ENCODE measurements around the gene COTL1.

Gene COTL1

DNA sequence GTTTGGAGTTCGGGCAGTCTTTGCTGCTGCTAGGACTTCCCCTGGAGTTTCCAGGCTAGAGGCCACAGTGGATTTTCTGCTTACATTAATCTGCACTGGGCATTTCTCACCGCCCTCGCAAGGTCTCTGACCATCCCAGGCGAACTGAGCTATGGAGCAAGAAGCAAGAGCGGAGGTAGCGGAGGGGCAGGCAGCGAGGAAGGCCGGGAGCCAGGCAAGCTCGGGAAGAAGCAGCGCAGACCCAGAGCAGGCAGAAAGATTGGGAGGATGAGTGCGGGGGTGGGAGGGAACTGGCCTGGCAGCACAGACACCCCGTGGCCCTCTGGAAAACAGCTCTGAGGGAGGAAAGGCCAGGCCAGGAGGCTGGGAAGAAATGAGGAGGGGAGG lies 3.8 kb downstream of the COTL1 start:
- ATAC-seq: no peak
- no peak for DNase-seq

- DNase-seq (no peak), ATAC-seq (no peak)
Observed at GRCh38 chr16:84613408-84614072, 4.3 kb downstream of the COTL1 start.

GRCh38 chr16:84612686-84613085 lies 5.2 kb downstream of the COTL1 start:
- ATAC-seq: no peak
- no peak for DNase-seq

DNA sequence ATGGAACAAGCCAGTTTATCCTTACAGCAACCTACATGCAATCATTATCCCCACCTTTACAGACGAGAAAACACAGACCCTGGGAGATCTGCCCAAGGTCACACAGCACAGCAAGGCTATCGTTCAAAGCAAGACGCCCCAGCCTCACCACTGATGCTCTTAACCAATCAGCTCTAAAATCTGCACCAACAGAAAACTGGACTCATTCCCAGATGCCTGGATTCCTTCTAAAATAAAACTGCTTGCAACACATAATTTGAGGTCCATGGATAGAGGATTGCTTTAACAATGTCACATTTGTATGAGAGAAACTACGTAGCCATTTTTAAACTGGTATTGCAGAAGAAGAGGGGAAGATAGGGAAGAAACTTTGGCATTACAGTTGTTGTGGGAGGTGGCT lies 6.8 kb downstream of the COTL1 start:
- DNase-seq (no peak), ATAC-seq (no peak)

DNA sequence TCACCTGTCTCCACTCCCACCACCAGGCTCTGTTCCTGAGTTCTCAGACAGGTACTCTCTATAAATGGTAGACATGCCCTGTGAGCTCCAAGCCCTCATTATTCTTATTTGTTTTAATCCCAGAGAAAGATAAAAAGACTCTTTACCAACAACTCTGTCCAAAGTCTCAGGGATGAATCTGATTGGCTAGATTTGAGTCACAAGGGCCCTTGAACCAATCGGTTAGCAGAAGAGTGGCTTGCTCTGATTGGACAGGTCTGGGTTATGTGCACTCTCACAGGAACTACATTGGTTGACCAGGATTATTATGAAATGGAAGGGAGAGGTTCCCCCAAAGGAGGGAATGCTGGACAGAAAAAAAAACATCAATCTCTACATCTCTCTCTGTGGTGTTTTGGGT lies 7.5 kb downstream of the COTL1 start:
- DNase-seq: no peak

GRCh38 chr16:84609563-84610177 lies 8.2 kb downstream of the COTL1 start:
- DNase-seq (no peak), ATAC-seq (peak; percentile 35)

More for the DNA sequence above, 7.5 kb downstream of the COTL1 start:
- no peak for ATAC-seq

DNA sequence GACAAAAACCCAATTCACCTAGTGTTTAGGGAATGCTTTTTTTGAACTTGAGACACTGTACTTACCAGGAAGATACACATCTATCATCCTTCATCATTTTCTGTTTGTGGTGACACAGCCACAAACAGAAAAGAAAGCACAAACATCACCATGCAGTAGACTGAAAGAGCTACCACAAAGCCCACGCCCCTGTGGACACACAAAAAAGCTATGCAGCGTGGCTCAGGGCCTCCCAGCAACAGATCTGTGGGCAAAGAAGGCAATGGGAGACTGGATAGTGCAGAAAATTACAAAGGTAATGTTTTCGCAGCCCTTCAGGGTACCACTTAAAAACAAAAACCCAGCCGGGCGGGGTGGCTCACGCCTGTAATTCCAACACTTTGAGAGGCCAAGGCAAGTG lies 9.6 kb downstream of the COTL1 start:
- DNase-seq (no peak), ATAC-seq (no peak)

- DNase-seq (no peak), ATAC-seq (no peak)
Observed at GRCh38 chr16:84607694-84608093, 10.2 kb downstream of the COTL1 start.

GRCh38 chr16:84607061-84607460 lies 10.8 kb downstream of the COTL1 start:
- ATAC-seq (no peak), DNase-seq (no peak)

DNA sequence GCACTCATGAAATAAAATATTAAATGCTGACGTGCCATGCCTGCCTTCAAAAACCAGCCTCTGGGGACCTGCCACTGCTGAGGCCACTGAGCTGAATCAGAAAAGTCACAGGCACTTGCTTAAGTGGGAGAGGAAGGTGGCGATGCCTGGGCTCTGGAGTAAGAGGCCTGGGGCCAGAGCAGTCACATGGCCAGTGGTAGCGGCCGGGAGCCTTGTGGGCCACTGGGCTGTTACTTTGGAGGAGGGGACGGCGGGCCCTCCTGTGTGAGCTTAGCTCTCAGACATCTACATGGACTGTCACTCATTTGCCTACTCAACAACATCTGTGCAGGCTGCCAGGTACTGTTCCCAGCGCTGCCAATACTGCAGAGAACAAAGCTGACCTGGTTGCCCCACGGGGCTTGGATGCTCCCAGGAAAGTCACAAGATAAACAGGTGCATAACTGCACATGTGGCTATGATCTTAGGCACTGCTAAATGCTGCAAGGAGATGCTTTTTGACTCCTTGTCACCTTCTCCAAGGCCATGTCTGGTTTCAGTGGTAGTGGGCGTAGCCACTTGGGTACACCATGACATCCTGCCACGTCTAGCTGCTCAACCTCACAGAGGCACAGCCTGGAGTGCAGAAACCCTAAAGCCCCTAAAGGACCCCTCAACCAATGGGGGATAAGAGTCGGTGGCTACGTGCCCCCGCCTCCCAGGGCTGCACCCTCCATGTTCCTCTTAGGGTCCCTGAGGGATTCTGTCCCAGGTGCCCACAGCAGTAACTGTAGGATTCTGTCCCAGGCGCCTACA lies 11.6 kb downstream of the COTL1 start:
- DNase-seq (no peak), ATAC-seq (peak; percentile 22)

- ATAC-seq: no peak
- no peak for DNase-seq
Observed at GRCh38 chr16:84605339-84605848, 12.5 kb downstream of the COTL1 start.

DNA sequence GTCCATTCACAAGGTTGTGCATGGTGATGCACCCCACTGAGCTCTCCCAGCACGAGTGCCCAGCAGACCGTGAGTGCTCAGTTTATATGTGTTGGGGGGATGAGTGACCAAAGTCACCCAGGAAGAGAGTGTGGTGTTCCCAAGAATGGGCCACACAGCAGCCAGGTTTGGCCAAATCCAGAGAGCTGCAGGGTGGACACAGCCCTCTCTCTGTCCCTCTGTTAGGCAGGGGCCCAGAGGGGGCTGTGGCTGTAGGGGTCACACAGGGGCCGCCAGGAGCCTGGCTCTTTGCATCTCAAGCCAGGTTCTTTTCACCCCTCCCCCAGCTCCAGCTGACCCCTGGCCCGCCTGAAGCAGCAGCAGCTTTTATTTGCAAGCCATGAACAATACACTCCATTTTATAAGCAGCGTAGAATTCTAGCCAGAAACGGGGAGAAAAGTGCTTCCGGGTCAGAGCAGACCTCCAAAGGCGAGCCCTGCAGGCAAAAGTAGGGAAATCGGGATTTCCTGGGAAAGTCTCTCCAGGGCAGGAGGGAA lies 13.3 kb downstream of the COTL1 start:
- ATAC-seq (no peak), DNase-seq (no peak)

DNA sequence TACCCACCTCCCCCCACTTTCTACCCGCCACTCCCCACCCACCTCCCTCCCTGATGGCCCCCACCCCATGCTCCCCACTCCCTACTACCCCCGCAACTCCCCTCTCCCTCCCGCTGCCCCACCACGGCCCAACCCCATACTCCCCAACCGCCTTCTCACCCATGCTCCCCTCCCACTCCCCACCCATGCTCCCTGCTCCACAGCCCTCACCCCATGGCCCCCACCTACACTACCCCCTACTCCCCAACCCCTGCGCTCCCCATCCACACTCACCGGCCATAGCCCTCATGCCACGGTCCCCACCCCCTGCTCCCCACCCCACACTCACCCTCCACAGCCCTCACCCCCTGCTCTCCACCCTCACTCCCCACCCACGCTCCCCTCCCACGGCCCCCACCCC lies 13.9 kb downstream of the COTL1 start:
- no peak for DNase-seq
- no peak for ATAC-seq

GRCh38 chr16:84603140-84603816 lies 14.6 kb downstream of the COTL1 start:
- ATAC-seq (peak; percentile 9), DNase-seq (peak; percentile 63)

DNA sequence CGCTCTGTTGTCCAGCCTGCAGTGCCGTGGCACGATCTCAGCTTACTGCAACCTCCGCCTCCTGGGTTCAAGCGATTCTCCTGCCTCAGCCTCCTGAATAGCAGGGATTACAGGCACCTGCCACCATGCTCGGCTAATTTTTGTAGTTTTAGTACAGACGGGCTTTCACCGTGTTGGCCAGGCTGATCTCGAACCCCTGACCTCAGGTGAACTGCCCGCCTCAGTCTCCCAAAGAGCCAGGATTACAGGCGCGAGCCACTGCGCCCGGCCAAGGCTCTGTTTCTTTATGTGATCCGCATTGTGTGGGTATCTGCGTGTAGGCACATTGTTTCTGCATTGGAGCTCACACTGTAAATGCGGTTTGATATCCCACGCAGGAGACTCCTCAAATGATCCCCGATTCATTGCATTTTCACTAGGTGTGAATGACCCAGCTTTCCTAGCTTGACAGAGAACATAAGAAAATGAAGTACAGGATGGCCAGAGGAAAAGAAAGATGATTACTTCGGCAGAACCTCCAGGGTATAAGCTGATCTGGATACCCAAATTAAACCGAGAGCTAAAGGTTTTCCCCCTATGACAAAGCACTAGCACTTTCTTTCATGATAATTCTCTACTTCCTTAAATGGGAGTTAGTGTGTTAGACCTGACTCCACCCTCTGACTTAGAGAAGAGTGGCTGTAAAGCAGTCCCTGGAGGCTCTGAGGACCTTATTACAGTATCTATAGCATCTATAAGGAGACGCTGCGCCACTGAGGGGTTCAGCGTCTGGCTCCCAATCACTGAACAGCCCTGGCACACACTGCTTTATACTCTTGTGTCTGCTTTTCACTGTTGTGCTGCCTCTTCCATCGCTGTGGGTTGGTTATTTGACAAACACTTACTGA lies 17.3 kb downstream of the COTL1 start:
- ATAC-seq: peak; percentile 60
- DNase-seq: peak; percentile 38

- DNase-seq (peak; percentile 79), ATAC-seq (peak; percentile 73)
Observed at GRCh38 chr16:84599521-84600202, 18.2 kb downstream of the COTL1 start.

- peak; percentile 32 for DNase-seq
- ATAC-seq: no peak
Observed at GRCh38 chr16:84598360-84598759, 19.5 kb downstream of the COTL1 start.

GRCh38 chr16:84597931-84598351 lies 19.9 kb downstream of the COTL1 start:
- ATAC-seq: no peak
- peak; percentile 50 for DNase-seq

- no peak for DNase-seq
- ATAC-seq: no peak
Observed at GRCh38 chr16:84597528-84597896, 20.4 kb downstream of the COTL1 start.

GRCh38 chr16:84596801-84597527 lies 20.9 kb downstream of the COTL1 start:
- DNase-seq (no peak), ATAC-seq (no peak)

All from stimulated activated naive CD8-positive, alpha-beta T cell treated with anti-CD3 and anti-CD28 coated beads, Interleukin-15, Interleukin-2, amounts not matched to agents 100 U/mL and 50 U/mL, for 24 hours (primary cell).